ENCODE data around the gene EYA2.
"Not testable (repeated sequence)": the region's sequence is repeated elsewhere in the genome, so short reads cannot be mapped to it uniquely, and the experiment has no call there.

The EYA2 gene

DNA sequence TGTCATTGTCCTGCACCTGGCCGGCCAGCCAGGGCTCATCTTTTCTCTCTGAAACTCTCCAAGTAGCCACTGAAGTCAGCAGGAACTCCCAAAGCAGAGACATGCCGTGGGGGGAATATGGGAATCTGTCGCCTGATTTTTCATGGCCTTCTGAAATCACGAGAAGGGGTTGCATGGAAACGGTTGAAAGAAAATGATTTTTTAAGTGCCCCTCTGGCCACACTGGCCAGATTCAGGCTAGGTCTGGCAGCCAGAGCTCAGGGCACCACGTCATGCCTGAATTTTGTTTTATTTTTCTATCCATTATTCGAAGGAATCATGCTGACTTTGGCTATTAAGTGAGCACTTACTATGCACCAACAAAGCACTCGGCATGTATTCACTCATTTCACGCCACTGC lies 65.2 kb downstream of the EYA2 start:
- no peak for DNase-seq

DNA sequence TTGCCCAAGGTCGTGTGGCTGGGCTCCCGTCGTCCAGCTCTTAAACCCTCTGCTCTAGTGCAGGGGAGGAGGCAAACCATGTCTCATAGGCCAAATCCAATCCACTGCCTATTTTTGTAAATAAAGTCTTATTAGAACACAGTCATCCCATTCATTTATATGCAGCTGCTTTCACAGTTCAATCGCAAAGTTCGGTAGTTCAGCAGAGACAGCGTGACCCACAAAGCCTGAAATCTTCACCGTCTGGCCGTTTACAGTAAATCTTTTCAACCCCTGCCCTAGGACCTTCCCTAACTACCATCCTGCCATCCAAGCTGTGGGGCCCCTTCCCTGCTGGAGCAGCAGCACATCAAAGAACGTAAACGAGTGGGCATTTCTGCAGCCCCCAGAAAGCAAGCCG lies 65.9 kb downstream of the EYA2 start:
- DNase-seq: no peak

DNA sequence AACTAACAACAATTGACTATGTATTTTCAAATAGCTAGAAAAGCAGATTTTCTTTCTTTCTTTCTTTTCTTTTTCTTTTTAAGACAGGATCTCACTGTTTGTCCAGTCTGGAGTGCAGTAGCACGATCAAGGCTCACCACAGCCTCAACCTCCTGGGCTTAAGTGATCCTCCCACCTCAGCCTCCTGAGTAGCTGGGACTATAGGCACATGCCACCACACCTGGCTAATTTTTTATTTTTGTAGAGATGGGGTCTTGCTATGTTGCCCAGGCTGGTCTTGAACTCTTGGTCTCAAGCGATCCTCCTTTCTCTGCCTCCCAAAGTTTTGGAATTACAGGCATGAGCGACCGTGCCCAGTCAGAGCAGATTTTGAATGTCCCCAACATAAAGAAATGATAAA lies 67.3 kb downstream of the EYA2 start:
- not testable (repeated sequence) for DNase-seq

DNA sequence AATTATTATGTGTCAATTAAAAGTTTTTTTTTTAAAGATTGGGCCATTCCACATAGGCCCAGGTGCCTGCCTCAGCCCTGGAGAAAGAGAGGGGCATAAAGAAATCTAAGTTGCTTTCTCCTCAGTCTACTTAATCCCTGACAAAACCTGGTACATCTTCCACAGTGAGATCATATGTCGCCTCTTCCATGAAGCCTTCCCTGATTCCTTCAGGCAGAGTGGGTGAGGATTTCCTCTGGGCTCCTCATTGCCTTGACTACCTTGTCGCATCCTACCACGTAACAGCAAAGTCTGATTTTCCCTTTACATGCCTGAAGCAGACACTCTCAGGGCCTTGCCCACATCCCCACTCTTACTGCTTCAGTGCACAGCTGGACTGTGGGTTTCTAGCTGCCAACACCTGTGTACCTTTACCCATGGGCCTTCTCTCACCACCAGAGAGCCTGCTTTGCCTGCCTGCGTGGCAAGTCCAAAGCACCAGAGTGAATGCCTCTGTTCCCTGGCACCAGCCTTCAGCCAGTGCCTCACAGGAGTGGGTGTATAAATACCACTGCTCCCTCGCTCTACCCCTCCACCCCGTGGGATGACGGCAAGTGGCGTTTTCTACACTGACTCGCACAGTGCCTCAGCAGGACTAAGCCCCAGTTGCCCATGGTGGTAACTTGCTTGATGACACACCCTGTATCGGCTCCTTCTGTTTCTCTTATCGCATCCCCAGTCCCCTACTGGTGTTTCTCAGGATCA lies 68.0 kb downstream of the EYA2 start:
- DNase-seq: no peak

DNA sequence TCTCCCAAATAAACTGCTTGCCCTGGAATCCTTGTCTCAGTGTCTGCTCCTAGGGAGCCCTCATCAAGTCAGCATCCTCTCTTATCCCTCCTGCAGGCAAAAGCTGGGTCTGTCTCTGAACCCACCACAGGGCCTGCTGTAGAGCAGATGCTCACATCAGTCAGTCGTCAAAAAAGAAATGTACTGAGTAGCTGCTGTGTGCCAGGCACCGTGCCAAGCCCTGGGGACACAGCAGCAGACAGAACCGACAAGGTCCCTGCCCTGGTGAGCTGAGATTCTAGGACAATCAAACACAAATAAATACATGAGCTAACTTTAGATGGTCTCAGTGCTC lies 68.5 kb downstream of the EYA2 start:
- peak; percentile 68 for DNase-seq

DNA sequence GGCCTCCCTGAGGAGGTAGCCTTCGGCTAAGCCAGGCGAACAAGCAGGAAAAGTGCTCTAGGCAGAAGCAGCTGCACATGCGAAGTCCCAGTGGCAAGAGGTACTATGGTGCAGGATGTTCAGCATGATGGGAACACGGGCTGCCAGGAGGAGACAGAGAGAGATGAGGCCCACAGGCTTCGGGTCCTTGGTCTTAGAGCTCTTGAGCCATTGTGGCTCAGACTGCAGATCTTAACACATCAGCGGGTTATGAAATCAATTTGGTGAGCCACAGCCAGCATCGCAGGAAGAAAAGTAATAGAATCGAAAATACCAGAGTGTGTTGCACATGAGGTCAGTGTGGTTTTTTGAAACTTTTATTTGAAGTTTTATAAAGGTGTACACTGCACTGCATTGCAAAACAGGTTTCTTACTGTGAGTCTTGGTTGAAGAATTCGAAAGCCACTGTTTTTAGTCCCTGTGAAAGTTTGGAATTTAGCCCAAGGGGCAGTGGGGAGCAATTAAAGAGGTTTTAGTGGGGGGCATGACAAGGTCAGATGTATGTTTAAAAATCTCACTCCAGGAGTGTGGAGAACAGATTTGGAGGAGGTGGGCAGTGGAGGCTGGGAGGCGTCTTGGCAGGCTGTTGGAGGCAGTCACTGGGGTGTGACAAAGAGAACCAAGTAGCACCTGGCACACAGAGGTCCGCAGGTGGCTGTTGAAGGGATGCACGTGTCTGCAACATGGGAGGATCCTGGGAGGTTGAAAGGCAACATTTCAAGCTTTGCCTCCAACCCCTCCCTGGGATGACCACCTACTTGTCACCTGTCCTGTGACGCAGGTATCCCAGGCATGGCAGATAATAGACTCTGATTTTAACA lies 69.3 kb downstream of the EYA2 start:
- peak; percentile 69 for DNase-seq

DNA sequence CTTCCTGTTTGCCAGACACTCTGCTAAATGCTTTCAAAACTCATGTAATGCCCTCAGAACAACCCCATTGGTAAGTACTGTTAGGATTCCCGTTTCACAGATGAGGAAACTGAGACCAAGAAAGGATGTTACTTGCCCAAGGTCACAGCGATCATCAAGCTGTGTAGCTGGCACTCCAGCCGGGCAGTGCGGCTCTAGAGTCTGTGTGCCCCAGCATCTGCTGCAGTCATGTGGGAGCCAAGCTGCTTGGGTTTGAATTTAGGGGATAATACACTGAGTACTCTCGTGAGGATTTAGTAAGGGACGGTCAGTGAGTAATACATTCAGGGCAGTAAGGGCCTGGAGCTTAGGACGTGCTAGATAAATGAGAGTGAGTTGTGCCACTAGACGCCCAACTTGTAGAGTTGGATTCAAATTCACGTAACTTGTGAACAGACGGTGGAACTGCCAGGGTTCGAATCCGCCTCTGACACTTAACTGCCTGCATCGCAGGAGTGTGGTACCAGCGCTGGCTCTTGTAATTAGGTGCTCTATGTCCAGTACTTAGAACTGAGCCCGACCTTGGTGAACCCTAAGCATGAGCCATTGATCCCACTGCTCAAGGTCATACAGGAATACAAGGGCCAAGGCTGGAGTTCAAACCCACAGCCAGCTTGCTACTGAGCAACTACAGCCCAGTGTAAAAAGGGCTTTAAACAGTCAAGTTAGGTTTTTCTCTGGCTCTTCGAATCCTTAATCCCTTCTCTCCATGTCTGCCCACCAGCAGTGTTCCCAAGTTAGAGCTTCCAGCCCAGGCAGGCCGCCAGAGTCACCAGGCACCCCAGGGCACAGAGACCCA lies 70.2 kb downstream of the EYA2 start:
- no peak for DNase-seq

DNA sequence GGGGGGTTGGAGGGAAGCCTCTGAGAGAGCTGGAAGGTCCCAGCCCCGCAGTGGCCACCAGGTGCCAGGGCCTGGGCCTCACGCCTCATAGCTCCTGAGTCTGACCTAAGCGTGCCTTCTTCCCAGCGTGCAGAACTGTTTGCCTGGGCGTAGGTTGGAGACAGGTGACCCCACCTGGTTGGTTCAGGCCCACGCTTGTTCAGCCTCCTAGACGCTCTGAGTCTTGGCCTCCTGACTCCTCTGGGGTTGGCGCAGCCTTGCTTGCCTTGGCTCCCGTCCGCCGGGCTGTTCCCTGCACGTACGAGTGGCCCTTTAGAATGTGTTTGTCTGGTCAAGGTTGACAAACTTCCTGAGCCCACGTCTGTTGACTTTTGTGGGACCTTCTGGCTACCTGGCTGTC lies 70.8 kb downstream of the EYA2 start:
- DNase-seq: peak; percentile 52

DNA sequence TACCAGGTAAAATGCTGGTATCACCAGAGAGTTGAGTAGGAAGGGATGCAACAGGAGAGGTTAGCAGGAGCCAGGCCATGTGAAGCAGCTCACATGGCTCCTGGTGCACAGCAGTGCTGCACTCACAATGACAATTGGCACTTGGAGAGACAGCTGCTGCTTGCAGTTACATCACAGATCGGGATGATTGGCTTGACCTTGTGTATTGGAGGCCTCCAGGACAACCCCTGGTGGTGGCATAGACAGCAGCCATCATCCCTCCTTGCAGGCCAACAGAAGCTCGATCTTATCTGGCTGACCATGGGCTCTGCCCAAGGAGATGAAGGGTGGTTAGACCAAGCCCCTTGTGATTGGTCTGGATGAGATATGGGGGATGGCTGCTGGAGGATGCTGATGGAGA lies 73.0 kb downstream of the EYA2 start:
- peak; percentile 23 for DNase-seq

DNA sequence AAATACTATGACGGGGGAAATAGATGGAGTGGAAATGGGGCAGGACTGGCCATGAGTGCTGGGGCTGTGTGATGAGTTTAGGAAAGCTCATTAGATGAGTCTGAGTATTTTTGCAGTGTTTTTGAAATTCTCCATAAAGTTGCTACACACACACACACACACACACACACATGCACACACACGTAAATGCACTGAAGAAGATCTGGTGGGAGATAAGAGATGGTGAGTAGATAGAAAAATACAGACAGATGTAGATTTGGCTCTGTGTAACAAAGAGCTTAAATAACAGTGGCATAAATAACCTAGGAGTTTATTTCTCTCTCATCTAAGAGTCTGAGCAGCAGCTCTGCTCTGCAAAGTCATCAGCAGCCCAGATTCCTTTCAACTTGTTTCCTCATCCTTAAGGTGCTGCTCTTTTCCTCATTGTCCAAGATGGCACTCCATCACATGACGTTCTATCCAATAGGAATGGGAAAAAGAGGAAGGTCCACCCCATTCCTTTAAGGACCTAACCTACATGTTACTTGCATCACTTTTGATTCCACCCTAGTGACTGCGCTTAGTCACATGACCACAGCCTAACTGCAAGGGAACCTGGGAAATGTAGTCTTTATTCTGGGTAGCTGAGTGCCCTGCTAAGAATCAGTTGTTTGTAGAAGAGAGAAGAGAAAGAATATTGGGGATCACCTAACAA lies 76.4 kb downstream of the EYA2 start:
- peak; percentile 22 for DNase-seq

DNA sequence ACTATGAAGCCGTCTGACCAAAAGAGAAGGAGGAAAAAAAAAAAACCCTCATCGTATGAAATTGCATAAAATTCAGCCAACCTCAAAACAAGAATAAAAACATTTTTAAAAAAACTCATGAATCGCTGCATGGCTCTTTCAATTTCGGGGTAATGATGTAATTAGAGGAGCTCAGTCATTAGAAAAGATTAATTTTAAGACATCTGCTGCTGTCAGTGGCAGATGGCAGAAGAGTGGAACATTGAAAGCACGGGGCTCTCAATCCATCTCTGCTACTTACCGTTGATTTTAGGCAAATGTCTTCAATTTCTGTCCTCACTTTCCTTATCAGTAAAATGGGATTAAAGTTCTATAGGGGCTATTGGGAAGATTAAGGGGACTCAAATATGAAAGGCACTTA lies 79.1 kb downstream of the EYA2 start:
- DNase-seq: no peak

DNA sequence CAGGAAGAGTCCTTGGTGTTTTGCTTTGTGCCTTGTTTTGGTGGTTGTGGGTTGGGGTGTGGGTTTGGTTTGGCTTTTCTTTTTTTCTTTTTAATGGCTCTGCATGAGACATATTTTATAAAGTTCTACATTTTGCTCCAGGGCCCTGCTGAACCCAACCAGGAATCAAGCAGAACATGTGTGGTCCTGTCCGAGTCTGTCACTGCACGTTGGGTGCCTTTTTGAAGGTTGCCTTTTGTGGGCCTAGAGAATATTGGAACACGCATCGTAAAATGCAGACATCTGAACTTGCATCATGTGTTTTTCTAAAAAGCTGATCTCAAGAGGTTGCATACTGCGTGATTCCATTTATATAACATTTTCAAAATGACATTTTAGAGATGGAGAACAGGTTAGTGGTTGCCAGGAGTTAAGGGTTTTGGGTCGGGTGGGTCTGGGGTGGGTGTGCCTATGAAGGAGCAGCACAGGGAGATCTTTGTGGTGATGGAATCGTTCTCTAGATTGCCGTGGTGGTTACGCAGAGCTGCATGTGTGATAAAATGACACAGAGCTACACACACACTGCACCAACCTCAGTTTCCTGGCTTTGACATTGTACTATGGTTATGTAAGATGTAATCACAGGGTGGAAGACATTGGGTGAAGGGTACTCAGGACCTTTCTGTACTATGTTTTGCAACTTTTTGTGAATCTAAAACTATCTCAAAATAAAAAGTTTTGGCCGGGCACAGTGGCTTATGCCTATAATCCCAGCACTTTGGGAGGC lies 80.2 kb downstream of the EYA2 start:
- DNase-seq: no peak

DNA sequence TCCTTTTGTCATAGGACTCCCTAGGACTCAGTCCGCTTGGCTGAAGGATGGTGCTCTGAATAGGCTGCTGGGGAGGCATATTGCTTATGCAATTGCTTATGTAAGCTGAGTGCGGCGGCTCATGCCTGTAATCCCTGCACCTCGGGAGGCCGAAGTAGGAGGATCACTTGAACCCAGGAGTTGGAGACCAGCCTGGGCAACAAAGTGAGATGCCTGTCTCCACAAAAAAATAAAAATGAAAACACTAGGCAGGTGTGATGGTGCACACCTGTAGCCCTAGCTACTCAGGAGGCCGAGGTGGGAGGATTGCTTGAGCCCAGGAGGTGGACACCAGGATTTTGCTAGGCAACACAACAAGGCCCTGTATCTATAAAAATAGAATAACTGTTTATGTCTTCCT lies 81.3 kb downstream of the EYA2 start:
- no peak for DNase-seq

DNA sequence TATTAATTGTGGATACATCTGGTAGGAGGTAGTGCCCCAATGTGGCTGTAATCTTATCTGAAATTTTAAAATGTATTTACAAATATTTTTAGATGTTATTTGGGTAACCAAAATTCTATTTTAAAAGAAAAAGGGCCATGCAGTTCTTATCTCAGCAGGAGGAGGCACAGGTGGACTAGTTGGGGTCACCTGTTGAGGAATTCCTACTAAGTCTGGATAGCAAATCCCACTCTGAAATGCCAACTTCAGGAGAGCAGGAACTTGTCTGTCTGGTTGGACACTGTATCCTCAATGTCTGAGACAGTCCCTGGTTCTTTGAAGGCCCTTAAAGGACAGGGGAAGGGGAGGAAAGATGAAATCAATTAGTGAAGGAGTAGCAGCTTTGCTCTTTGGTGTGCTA lies 82.6 kb downstream of the EYA2 start:
- DNase-seq: no peak

DNA sequence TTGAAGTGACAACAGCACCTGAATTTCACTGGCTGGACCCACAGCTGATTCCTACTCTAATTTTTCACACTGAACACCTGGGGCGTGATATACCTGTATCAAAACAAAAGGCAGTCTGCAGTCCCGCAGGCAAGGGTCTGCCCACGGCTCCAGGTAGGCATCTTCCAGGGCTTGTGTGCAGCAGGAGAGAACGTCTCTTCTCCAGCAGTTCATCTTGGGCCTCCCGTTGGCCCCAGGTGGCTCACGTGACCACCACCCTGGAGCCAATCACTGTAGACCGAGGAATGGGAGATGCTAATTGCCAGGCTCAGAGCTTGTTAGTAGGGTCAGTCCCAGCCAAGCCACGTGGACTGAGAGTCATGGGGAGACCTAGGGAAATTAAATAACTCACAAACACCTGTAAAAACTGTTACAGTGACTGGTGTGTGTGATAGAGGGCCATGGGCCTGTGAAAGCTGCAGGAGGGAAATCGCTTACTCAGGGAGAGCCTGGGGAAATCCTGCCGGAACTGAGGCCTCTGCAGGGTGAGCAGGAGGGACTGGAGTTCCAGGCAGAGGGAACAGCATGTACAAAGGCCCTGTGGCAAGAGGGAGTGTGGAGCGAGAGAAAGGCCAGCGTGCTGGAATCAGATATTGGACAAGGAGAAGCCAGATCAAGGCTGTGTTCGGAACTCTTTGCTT lies 83.4 kb downstream of the EYA2 start:
- DNase-seq: no peak

DNA sequence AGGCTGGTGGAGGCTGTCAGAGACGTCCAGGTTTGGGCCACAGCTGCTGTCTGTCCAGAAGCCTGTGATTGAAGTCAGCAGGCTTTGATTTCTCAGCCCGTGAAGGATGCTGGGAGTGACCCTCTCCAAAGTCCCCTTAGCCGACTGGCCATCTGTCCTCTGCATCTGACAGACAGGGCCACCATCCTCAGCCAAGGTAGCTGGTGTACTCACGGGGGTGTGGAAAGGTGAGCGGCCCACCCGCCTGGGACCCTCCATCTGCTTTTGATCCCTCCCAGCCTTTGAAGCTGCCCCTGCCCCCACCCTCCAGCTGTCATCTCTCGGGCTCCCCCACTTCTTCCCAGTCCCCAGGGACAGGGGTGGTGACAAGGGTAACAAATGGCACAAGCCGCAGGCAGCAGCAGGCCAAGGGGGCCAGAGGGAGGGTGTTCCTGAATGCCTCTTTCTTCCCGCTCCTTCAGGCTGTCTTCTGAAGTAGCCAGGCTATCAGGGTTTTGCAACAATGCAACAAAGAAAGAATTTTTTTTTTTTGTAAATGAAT lies 84.4 kb downstream of the EYA2 start:
- no peak for DNase-seq

DNA sequence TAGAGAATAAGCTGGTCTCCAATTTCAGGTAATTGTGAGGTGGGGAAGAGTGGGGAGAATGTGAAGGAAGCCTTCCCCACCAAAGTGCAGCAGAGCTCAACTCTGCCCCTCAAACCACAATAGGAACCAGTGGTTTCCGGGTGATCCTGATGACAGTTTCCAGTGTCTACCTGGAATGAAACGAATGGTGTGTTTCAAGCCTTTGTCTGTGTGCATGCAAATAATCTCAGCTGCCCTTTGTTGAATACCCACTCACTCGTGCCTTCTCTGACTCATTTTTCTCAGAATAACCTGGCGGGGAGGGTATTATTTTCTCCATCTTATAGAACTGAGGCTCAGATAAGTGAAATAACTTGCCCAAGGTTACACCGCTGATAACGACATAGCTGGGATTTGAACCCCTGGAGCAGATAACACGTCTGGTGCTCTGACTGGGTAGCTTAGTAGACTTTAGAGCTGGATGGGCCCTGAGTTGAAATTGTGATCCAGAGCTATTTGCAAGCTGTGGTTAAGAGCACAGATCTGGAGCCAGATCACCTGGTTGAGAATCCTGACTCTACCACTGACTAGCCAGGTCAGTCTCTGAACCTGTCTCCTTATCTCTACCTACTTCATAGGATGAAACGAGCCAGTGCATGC lies 85.1 kb downstream of the EYA2 start:
- no peak for DNase-seq

DNA sequence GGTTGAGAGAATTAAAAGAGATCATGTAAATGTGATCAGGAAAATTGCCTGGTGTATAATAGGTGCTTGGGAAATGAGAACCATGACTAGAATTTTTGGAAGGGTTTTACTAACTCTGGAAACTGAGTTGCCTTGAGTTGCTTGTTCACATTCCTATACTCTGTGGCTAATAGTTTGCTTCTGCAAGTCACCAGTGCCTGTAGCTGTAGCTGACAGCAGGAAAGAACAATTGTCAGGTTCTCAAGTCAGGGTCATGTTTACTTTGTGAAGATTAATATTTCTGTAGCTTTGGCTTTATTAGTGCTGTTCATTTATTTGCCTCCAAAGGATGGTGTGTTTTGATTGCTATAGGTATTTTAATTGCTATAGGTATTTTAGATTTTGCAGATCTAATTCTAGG lies 86.5 kb downstream of the EYA2 start:
- no peak for DNase-seq

DNA sequence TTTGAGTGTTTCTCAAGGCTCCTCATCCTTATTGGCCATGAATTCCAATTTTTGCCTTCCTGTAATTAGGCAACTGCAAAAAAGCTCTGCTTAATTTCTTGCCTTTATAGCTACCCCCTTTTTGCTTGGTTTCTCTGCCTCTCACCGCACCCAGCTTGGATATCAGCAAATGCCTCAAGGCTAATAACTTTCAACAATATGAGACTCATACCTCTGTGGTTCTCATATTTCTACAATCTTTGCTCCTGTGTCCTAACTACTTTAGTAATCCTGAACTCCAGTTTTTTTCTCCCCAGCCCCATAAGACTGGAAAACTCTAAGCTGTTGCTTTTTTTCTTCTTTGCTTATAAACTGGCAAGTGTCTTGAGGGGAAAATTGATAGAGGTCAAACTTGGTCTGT lies 88.8 kb downstream of the EYA2 start:
- DNase-seq: no peak

DNA sequence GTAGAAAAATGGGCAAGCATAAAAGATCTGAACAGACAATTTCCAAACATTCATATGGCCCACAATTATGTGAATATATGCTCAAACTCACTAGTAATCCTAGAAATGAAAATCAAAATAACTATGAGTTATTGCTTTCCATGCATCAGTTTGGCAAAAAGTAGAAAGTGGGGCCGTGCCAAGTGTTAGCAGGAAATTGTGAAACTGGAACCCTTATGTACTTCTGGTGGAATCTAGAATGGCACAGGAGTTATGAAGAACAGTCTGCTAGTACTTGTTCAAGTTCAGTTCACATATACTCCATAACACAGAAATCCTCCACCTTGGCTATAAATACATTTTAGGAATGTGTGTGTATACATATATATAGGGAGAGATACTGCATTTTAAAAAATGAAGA lies 89.8 kb downstream of the EYA2 start:
- DNase-seq: no peak

DNA sequence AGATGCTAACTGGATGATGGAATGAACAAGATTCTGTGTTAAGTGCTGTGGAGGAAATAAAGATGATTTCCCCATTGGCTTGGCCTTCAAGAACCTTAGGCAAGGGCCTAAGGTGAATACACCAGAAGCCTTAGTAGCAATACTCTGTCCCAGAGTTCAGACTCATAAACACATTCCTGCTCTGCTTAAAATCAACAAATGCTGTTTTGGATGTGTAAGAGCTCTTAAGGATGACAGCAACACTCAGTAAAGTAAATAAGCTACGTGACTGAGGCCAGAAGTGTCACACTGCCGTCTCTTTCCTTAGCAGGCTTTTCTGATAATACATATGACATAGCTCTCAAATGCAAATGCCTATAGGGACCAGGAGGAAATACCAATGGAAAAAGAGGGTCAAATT lies 90.6 kb downstream of the EYA2 start:
- DNase-seq: peak; percentile 48
